K562 (cell line): ENCODE data around the gene HAT1. TPM values are rescaled to one million over a fixed set of nuclear protein-coding genes. Genes with fewer than 3 reads are reported as not detected.

Source experiments
- ARNT ChIP-seq, 2 experiments: fragments of 450-650 bp; IDR thresholded peaks; 2 replicates each; pipeline ENCODE4 v1.6.1; 2016; ENCODE audit warnings: mild to moderate bottlenecking in 1 of 2
- CEBPG ChIP-seq, 3 experiments: fragments of 200-800 bp in 1 of 3; sonication (Bioruptor generic) in 1 of 3; sonication (generic) in 1 of 3; formaldehyde crosslinking in 1 of 3; IDR thresholded peaks in 2 of 3; conservative IDR thresholded peaks in 1 of 3; 2 replicates each; pipeline versions ENCODE4 v1.6.1 to v1.8.0; 2016 to 2022; ENCODE audit warnings: missing compliant biosample characterization in 2 of 3, missing genetic modification characterization in 2 of 3, mild to moderate bottlenecking in 1 of 3, missing genetic modification reagents in 1 of 3
- CREM ChIP-seq: IDR thresholded peaks from 2 replicates; pipeline ENCODE4 v1.6.1; 2014; ENCODE audit warnings: antibody characterized with exemption, low read depth
- EGR1 ChIP-seq: fragments of 450-650 bp; conservative IDR thresholded peaks from 2 replicates; pipeline ENCODE4 v1.6.1; 2017; ENCODE audit warnings: mild to moderate bottlenecking
- ELF2 ChIP-seq: fragments of 250-450 bp; sonication (Bioruptor Pico); IDR thresholded peaks from 2 replicates; pipeline ENCODE4 v1.5.0; 2021; ENCODE audit warnings: mild to moderate bottlenecking
- GTF2E2 ChIP-seq: fragments of 200-800 bp; sonication (Bioruptor generic); IDR thresholded peaks from 2 replicates; pipeline ENCODE4 v1.6.1; 2016; ENCODE audit warnings: missing genetic modification characterization, missing compliant biosample characterization
- HCFC1 ChIP-seq: IDR thresholded peaks from 2 replicates; pipeline ENCODE4 v1.6.1; 2012; ENCODE audit warnings: low read depth, low read length, improper control_type of control experiment
- HDAC1 ChIP-seq, 2 experiments: fragments of 450-650 bp; IDR thresholded peaks; 2 replicates each; pipeline ENCODE4 v1.6.1; 2016 to 2017; ENCODE audit warnings: inconsistent platforms in 1 of 2, mild to moderate bottlenecking in 1 of 2, moderate library complexity in 1 of 2
- HDAC3 ChIP-seq: fragments of 450-650 bp; IDR thresholded peaks from 2 replicates; pipeline ENCODE4 v1.6.1; 2018; ENCODE audit warnings: borderline replicate concordance, mild to moderate bottlenecking, moderate library complexity; ENCODE audit not compliant: partially characterized antibody
- HEY1 ChIP-seq: fragments of 250-450 bp; sonication (Bioruptor Pico); IDR thresholded peaks from 2 replicates; pipeline ENCODE4 v1.5.0; 2020; ENCODE audit warnings: mild to moderate bottlenecking, moderate library complexity, borderline replicate concordance
- HMGN3 ChIP-seq: IDR thresholded peaks from 2 replicates; pipeline ENCODE4 v1.6.1; 2011; ENCODE audit warnings: borderline replicate concordance, low read depth, mild to moderate bottlenecking, mixed read lengths, low read length; ENCODE audit not compliant: insufficient read length; ENCODE audit errors: extremely low read depth
- MLLT1 ChIP-seq, 2 experiments: fragments of 450-650 bp; IDR thresholded peaks; 2 replicates each; pipeline ENCODE4 v1.6.1; 2016
- MTA1 ChIP-seq: fragments of 450-650 bp; IDR thresholded peaks from 2 replicates; pipeline ENCODE4 v1.6.1; 2017; ENCODE audit warnings: borderline replicate concordance
- PHTF2 ChIP-seq: fragments of 250-450 bp; sonication (Bioruptor Pico); IDR thresholded peaks from 2 replicates; pipeline ENCODE4 v1.5.0; 2021; ENCODE audit warnings: mild to moderate bottlenecking
- POLR2AphosphoS2 ChIP-seq: IDR thresholded peaks from 2 replicates; pipeline ENCODE4 v1.6.1; 2012; ENCODE audit warnings: low read length, improper control_type of control experiment
- SMARCA5 ChIP-seq: fragments of 450-650 bp; IDR thresholded peaks from 2 replicates; pipeline ENCODE4 v1.6.1; 2016
- SNIP1 ChIP-seq: fragments of 450-650 bp; IDR thresholded peaks from 2 replicates; pipeline ENCODE4 v1.7.1; 2017; ENCODE audit warnings: low read depth, mild to moderate bottlenecking
- ZBTB1 ChIP-seq: sonication (generic); formaldehyde crosslinking; IDR thresholded peaks from 2 replicates; pipeline ENCODE4 v1.8.1; 2023; ENCODE audit warnings: missing genetic modification reagents, low read depth, mild to moderate bottlenecking, borderline replicate concordance
- ZC3H4 ChIP-seq: sonication (generic); formaldehyde crosslinking; IDR thresholded peaks from 2 replicates; pipeline ENCODE4 v1.9.0; 2021; ENCODE audit warnings: missing genetic modification reagents, borderline replicate concordance
- ZNF280B ChIP-seq: fragments of 250-450 bp; sonication (Bioruptor Pico); IDR thresholded peaks from 2 replicates; pipeline ENCODE4 v1.5.1; 2021; ENCODE audit warnings: mild to moderate bottlenecking
- ZNF778 ChIP-seq: fragments of 450-650 bp; formaldehyde crosslinking; IDR thresholded peaks from 2 replicates; pipeline ENCODE4 v1.4.0; 2020; ENCODE audit warnings: mild to moderate bottlenecking, moderate library complexity
- polyA plus RNA-seq, 8 experiments: library from polyadenylated mRNA; depleted of rRNA in 4 of 8; stranded (reverse) in 5 of 8; unstranded in 3 of 8; fragments of >200 nt; fragmentation: Nextera tagmentation in 2 of 8; fragmentation: Illumina TruSeq in 1 of 8; extraction: Ambion mirVana in 2 of 8; extraction: Trizol in 1 of 8; gene quantifications; 2 replicates each; pipeline versions ENCODE4 v1.2.1 to v1.2.3, GENCODE V29; 2011 to 2014; ENCODE audit warnings: inconsistent platforms in 1 of 8, missing spikeins in 1 of 8
- total RNA-seq, 7 experiments: library from RNA; depleted of rRNA in 6 of 7; stranded (reverse); fragments of >200 nt in 6 of 7; fragmentation: Illumina TruSeq in 2 of 7; extraction: Trizol in 2 of 7; gene quantifications; 2 replicates each; pipeline versions ENCODE4 v1.2.1 to v1.2.3, GENCODE V29; 2011 to 2021; ENCODE audit warnings: low replicate concordance in 1 of 7
- TF ChIP-seq, protein P1 (sequence below): sonication (generic); formaldehyde crosslinking; IDR thresholded peaks from 2 replicates; pipeline ENCODE4 v1.4.0; 2020; ENCODE audit warnings: mild to moderate bottlenecking, missing genetic modification reagents
- TF ChIP-seq, protein P2 (sequence below): sonication (generic); formaldehyde crosslinking; IDR thresholded peaks from 2 replicates; pipeline ENCODE4 v1.8.0; 2022; ENCODE audit warnings: mild to moderate bottlenecking, missing genetic modification reagents
- TF ChIP-seq, protein P3 (sequence below): IDR thresholded peaks from 2 replicates; pipeline ENCODE4 v1.6.1; 2016; ENCODE audit warnings: missing genetic modification characterization, missing compliant biosample characterization

Gene HAT1
- total and polyA plus RNA-seq, 9 of the 15 experiments (the other 6 are each of a cell fraction or from before 2014, with no cell fraction given), result 125 to 384 (median 244) TPM

DNA sequence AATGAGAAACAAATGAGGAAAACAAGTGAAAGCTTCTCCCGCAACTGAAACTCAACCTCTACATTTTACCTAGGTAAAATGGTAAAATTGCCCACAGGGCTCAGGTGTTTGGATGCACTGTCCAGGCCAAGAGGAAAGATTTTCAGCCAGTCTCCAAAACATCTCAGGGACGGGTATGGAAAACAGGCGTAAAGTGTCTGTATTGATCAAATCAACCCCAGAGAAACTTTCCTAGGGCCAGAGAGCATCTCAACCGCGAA lies 361 bp upstream of the HAT1 start (continued):
- TF ChIP-seq CEBPG (CRISPR knock-in tag; IDR thresholded peaks at IDR 0.05) (no peak), CEBPG (tag; conservative IDR thresholded peaks at IDR 0.05 in 1 of 2, IDR thresholded peaks at IDR 0.05 in 1 of 2) (no peak), ELF2 (no peak), ARNT (IDR thresholded peaks at IDR 0.05) (peak in 1 of 2 experiments; percentile 24; a peak in 1 of 4 replicates), SMARCA5 (no peak), GTF2E2 (tag) (peak; percentile 46; the same call in 1 of the 2 replicates), HDAC3 (no peak), ZC3H4 (CRISPR knock-in tag) (no peak), SNIP1 (no peak), HCFC1 (no peak), HMGN3 (no peak), HEY1 (no peak), HDAC1 (IDR thresholded peaks at IDR 0.05) (no peak), ZBTB1 (CRISPR knock-in tag) (no peak), CREM (no peak), MLLT1 (IDR thresholded peaks at IDR 0.05) (no peak), ZNF778 (CRISPR knock-in tag) (no peak), MTA1 (no peak), ZNF280B (no peak), POLR2AphosphoS2 (no peak), EGR1 (no peak), PHTF2 (CRISPR knock-in tag) (0 out of 2 replicates have a peak, but pooled peaks have one; percentile 37)
- TF ChIP-seq, protein P1, sequence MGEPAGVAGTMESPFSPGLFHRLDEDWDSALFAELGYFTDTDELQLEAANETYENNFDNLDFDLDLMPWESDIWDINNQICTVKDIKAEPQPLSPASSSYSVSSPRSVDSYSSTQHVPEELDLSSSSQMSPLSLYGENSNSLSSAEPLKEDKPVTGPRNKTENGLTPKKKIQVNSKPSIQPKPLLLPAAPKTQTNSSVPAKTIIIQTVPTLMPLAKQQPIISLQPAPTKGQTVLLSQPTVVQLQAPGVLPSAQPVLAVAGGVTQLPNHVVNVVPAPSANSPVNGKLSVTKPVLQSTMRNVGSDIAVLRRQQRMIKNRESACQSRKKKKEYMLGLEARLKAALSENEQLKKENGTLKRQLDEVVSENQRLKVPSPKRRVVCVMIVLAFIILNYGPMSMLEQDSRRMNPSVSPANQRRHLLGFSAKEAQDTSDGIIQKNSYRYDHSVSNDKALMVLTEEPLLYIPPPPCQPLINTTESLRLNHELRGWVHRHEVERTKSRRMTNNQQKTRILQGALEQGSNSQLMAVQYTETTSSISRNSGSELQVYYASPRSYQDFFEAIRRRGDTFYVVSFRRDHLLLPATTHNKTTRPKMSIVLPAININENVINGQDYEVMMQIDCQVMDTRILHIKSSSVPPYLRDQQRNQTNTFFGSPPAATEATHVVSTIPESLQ, result no peak
- TF ChIP-seq, protein P2, sequence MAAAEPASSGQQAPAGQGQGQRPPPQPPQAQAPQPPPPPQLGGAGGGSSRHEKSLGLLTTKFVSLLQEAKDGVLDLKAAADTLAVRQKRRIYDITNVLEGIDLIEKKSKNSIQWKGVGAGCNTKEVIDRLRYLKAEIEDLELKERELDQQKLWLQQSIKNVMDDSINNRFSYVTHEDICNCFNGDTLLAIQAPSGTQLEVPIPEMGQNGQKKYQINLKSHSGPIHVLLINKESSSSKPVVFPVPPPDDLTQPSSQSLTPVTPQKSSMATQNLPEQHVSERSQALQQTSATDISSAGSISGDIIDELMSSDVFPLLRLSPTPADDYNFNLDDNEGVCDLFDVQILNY, result no peak
- TF ChIP-seq, protein P3, sequence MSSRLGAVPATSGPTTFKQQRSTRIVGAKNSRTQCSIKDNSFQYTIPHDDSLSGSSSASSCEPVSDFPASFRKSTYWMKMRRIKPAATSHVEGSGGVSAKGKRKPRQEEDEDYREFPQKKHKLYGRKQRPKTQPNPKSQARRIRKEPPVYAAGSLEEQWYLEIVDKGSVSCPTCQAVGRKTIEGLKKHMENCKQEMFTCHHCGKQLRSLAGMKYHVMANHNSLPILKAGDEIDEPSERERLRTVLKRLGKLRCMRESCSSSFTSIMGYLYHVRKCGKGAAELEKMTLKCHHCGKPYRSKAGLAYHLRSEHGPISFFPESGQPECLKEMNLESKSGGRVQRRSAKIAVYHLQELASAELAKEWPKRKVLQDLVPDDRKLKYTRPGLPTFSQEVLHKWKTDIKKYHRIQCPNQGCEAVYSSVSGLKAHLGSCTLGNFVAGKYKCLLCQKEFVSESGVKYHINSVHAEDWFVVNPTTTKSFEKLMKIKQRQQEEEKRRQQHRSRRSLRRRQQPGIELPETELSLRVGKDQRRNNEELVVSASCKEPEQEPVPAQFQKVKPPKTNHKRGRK (tag), result no peak
